K562 (cell line): ENCODE results near the gene GOLIM4. TPM values are rescaled to one million over a fixed set of nuclear protein-coding genes. Genes with fewer than 3 reads are reported as not detected.
A peak's percentile ranks its signal among the peaks of the same experiment; 100 is the strongest.

ENCODE experiments used
- CHAMP1 ChIP-seq: fragments of 450-650 bp; IDR thresholded peaks from 2 replicates; pipeline ENCODE4 v1.6.1; 2016; ENCODE audit warnings: mild to moderate bottlenecking
- CTBP1 ChIP-seq: fragments of 450-650 bp; IDR thresholded peaks from 2 replicates; pipeline ENCODE4 v1.6.1; 2016; ENCODE audit warnings: borderline replicate concordance
- KDM4B ChIP-seq, 2 experiments: fragments of 450-650 bp in 1 of 2; sonication (generic) in 1 of 2; IDR thresholded peaks; 2 replicates each; pipeline ENCODE4 v1.6.1; 2016 to 2017; ENCODE audit warnings: borderline replicate concordance in 2 of 2, antibody characterized with exemption in 1 of 2, low read depth in 1 of 2, mild to moderate bottlenecking in 1 of 2
- MAFG ChIP-seq: fragments of 450-650 bp; conservative IDR thresholded peaks from 2 replicates; pipeline ENCODE4 v1.6.1; 2016; ENCODE audit warnings: missing genetic modification characterization, missing compliant biosample characterization
- NUFIP1 ChIP-seq: fragments of 450-650 bp; IDR thresholded peaks from 2 replicates; pipeline ENCODE4 v1.6.1; 2018; ENCODE audit not compliant: partially characterized antibody
- RBM25 ChIP-seq: fragments of 200-400 bp; formaldehyde crosslinking; IDR thresholded peaks from 2 replicates; pipeline ENCODE4 v1.6.1; 2018; ENCODE audit warnings: low read length, low read depth, moderate library complexity; ENCODE audit not compliant: severe bottlenecking
- SMAD3 ChIP-seq: fragments of 450-650 bp; formaldehyde crosslinking; conservative IDR thresholded peaks from 2 replicates; pipeline ENCODE4 v1.4.0; 2020; ENCODE audit warnings: mild to moderate bottlenecking
- ZBTB40 ChIP-seq, 2 experiments: fragments of 450-650 bp in 1 of 2; sonication (generic) in 1 of 2; formaldehyde crosslinking in 1 of 2; IDR thresholded peaks; 2 replicates each; pipeline versions ENCODE4 v1.7.1 to v1.9.0; 2016 to 2022; ENCODE audit warnings: inconsistent platforms in 1 of 2, mild to moderate bottlenecking in 1 of 2, missing genetic modification reagents in 1 of 2
- ZBTB9 ChIP-seq: fragments of 450-650 bp; formaldehyde crosslinking; IDR thresholded peaks from 2 replicates; pipeline ENCODE4 v1.4.0; 2020; ENCODE audit warnings: mild to moderate bottlenecking, moderate library complexity
- ZNF124 ChIP-seq: sonication (generic); formaldehyde crosslinking; IDR thresholded peaks from 2 replicates; pipeline ENCODE4 v1.8.1; 2022; ENCODE audit warnings: missing genetic modification reagents
- ZNF316 ChIP-seq: fragments of 450-650 bp; IDR thresholded peaks from 2 replicates; pipeline ENCODE4 v1.6.1; 2016
- ZNF431 ChIP-seq: sonication (generic); formaldehyde crosslinking; IDR thresholded peaks from 2 replicates; pipeline ENCODE4 v1.8.0; 2022; ENCODE audit warnings: mild to moderate bottlenecking, missing genetic modification reagents
- polyA plus RNA-seq, 8 experiments: library from polyadenylated mRNA; depleted of rRNA in 4 of 8; stranded (reverse) in 5 of 8; unstranded in 3 of 8; fragments of >200 nt; fragmentation: Nextera tagmentation in 2 of 8; fragmentation: Illumina TruSeq in 1 of 8; extraction: Ambion mirVana in 2 of 8; extraction: Trizol in 1 of 8; gene quantifications; 2 replicates each; pipeline versions ENCODE4 v1.2.1 to v1.2.3, GENCODE V29; 2011 to 2014; ENCODE audit warnings: inconsistent platforms in 1 of 8, missing spikeins in 1 of 8
- total RNA-seq, 7 experiments: library from RNA; depleted of rRNA in 6 of 7; stranded (reverse); fragments of >200 nt in 6 of 7; fragmentation: Illumina TruSeq in 2 of 7; extraction: Trizol in 2 of 7; gene quantifications; 2 replicates each; pipeline versions ENCODE4 v1.2.1 to v1.2.3, GENCODE V29; 2011 to 2021; ENCODE audit warnings: low replicate concordance in 1 of 7

GOLIM4 gene
- total and polyA plus RNA-seq, 9 of the 15 experiments (the other 6 are each of a cell fraction or from before 2014, with no cell fraction given): 9.3 to 39.4 (median 31.0) TPM

GRCh38 chr3:168021737-168022450 lies 73.8 kb downstream of the GOLIM4 start (continued):
- TF ChIP-seq ZBTB9 (CRISPR knock-in tag): no peak
- TF ChIP-seq CTBP1: no peak
- TF ChIP-seq SMAD3 (CRISPR knock-in tag): no peak
- peak; percentile 32 for TF ChIP-seq MAFG (tag)
- no peak for TF ChIP-seq RBM25
- no peak for TF ChIP-seq ZBTB40 (IDR thresholded peaks at IDR 0.05)
- TF ChIP-seq ZBTB40 (CRISPR knock-in tag; IDR thresholded peaks at IDR 0.05): no peak
- no peak for TF ChIP-seq KDM4B (IDR thresholded peaks at IDR 0.05; ENCODE audit: borderline replicate concordance in 2 of 2, low read depth in 1 of 2)
- no peak for TF ChIP-seq NUFIP1
- no peak for TF ChIP-seq CHAMP1
- TF ChIP-seq ZNF431: no peak
- no peak for TF ChIP-seq ZNF124 (CRISPR knock-in tag)
- peak; percentile 69 for TF ChIP-seq ZNF316
